T-helper 1 cell treated with Interleukin-12 subunit alpha and Interleukin-12 subunit beta and Interleukin-4 antibody, amounts not matched to agents 30 ng/mL and 1 ng/mL, for 36 hours (primary cell): Measurements from ENCODE around the gene CCDC183. TPM values are rescaled to one million over a fixed set of nuclear protein-coding genes. Genes with fewer than 3 reads are reported as not detected.

Source experiments
- intact Hi-C: fragments of 100-400 bp; cut with micrococcal nuclease; formaldehyde crosslinking; loops from one replicate; pipeline ENCODE4 v1.15.1; 2024
- total RNA-seq: library from RNA; stranded (reverse); gene quantifications from 2 replicates; pipeline ENCODE4 v1.2.3, GENCODE V29; 2022

Gene CCDC183
- total RNA-seq, 1 donor from 2014 or later: 0.42 TPM

- intact Hi-C loops: no loop called here
Observed at GRCh38 chr9:136856541-136857141, 60.5 kb downstream of the CCDC183 start.

- intact Hi-C loops: no loop called here
Observed at GRCh38 chr9:136857166-136857565, 61.0 kb downstream of the CCDC183 start.

Other genes starting within 250 kb of the CCDC183 start
- 0.49 and 1.0 TPM in 2 replicates for gene EGFL7, start 133.4 kb upstream of the CCDC183 start, total RNA-seq
- gene AGPAT2, start 108.9 kb upstream of the CCDC183 start, total RNA-seq: 13.5 and 14.7 TPM in 2 replicates
- gene DIPK1B, start 83.8 kb upstream of the CCDC183 start, total RNA-seq: 0.29 and 0.37 TPM in 2 replicates
- 0.07 TPM in 1 of 2 replicates, not detected in the other for gene LCN10, start 53.4 kb upstream of the CCDC183 start, total RNA-seq
- not detected in 2 replicates for gene LCN6, start 47.8 kb upstream of the CCDC183 start, total RNA-seq
- gene LCN8, start 38.1 kb upstream of the CCDC183 start, total RNA-seq: not detected in 2 replicates
- not detected in 2 replicates for gene LCN15, start 31.8 kb upstream of the CCDC183 start, total RNA-seq
- 39.2 and 41.2 TPM in 2 replicates for gene TMEM141, start 5.0 kb upstream of the CCDC183 start, total RNA-seq
- gene RABL6, start 11.6 kb downstream of the CCDC183 start, total RNA-seq: 106 and 107 TPM in 2 replicates
- gene AJM1, start 46.1 kb downstream of the CCDC183 start, total RNA-seq: 8.1 and 8.8 TPM in 2 replicates
- gene PHPT1, start 53.1 kb downstream of the CCDC183 start, total RNA-seq: 161 and 165 TPM in 2 replicates
- gene MAMDC4, start 56.0 kb downstream of the CCDC183 start, total RNA-seq: 21.5 and 26.0 TPM in 2 replicates
- gene EDF1, start 70.0 kb downstream of the CCDC183 start, total RNA-seq: 428 and 445 TPM in 2 replicates
- 80.6 and 85.0 TPM in 2 replicates for gene TRAF2, start 90.2 kb downstream of the CCDC183 start, total RNA-seq
- 117 and 119 TPM in 2 replicates for gene FBXW5, start 148.4 kb downstream of the CCDC183 start, total RNA-seq
- 3.1 and 4.2 TPM in 2 replicates for gene C8G, start 148.9 kb downstream of the CCDC183 start, total RNA-seq
- gene LCN12, start 155.9 kb downstream of the CCDC183 start, total RNA-seq: 3.2 and 3.8 TPM in 2 replicates
- gene PTGDS, start 181.2 kb downstream of the CCDC183 start, total RNA-seq: 5.2 and 5.3 TPM in 2 replicates
- not detected in 2 replicates for gene LCNL1, start 186.7 kb downstream of the CCDC183 start, total RNA-seq
- gene PAXX, start 196.1 kb downstream of the CCDC183 start, total RNA-seq: 79.8 and 84.2 TPM in 2 replicates
- 1.4 and 1.8 TPM in 2 replicates for gene CLIC3, start 200.2 kb downstream of the CCDC183 start, total RNA-seq
- gene ABCA2, start 231.9 kb downstream of the CCDC183 start, total RNA-seq: 30.0 and 33.9 TPM in 2 replicates
- 1.7 and 1.9 TPM in 2 replicates for gene FUT7, start 235.8 kb downstream of the CCDC183 start, total RNA-seq
- 56.7 and 57.3 TPM in 2 replicates for gene NPDC1, start 249.8 kb downstream of the CCDC183 start, total RNA-seq